ENCODE data around the gene RMRP. TPM values are rescaled to one million over a fixed set of nuclear protein-coding genes. Genes with fewer than 3 reads are reported as not detected.
"Not testable (repeated sequence)": the region's sequence is repeated elsewhere in the genome, so short reads cannot be mapped to it uniquely, and the experiment has no call there.

The RMRP gene
- total and polyA plus RNA-seq, 2 donors from 2014 or later = 36,256 TPM; not detected in 1

DNA sequence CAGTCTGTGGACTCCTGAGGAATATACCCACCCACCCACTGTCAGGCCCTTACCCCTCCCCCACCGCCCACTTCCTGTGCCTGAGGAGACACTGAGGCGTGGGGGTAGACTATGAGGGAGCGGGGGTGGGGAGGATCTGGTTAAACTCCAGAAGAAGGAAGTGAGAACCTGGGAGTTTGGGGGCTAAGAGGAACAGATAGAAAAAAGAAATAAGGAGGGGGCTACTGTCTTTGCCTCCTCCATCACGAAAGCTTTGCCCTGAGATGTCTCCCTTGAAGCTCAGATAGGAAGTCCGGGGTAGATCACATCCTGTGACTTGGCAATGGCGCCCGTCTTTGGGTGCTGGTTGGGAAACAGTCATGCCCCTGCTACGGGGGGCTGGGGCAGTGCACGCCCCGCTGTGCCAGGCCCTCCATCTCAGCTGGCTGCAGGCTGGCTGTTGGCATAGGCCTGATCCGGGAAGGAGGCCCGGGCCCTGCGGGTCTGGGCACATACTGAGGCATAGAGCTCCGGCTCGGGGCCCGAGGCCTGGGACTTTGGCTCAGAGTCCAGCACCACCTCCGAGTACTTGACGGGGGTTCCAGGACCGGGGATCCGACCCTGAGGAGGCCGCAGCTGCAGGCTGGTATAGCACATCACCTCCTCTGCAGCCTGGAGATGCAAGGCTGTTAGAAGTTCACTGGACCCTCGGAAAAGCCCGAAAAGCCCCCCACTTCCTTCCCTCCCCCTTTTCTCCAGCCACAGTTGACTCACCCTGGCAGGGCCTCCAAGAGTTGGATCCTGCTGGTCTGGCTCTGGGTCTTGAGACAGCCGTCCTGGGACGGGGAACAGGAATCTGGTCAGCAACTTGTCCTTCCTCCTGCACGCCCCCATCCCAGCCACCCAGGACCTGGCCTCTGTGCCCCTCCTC, 8.1 kb downstream of the RMRP start:
- TF ChIP-seq, protein P1, sequence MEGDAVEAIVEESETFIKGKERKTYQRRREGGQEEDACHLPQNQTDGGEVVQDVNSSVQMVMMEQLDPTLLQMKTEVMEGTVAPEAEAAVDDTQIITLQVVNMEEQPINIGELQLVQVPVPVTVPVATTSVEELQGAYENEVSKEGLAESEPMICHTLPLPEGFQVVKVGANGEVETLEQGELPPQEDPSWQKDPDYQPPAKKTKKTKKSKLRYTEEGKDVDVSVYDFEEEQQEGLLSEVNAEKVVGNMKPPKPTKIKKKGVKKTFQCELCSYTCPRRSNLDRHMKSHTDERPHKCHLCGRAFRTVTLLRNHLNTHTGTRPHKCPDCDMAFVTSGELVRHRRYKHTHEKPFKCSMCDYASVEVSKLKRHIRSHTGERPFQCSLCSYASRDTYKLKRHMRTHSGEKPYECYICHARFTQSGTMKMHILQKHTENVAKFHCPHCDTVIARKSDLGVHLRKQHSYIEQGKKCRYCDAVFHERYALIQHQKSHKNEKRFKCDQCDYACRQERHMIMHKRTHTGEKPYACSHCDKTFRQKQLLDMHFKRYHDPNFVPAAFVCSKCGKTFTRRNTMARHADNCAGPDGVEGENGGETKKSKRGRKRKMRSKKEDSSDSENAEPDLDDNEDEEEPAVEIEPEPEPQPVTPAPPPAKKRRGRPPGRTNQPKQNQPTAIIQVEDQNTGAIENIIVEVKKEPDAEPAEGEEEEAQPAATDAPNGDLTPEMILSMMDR (IDR thresholded peaks at IDR 0.05; ENCODE audit: borderline replicate concordance, extremely low read depth, insufficient read depth) = no peak
- H3K4me1 ChIP-seq (ENCODE audit: control insufficient read depth in 2 of 3, insufficient read depth in 2 of 3, low read depth in 1 of 3, low read length in 3 of 3) = peaks cover 0 to 3% (median 0%) of the 10 kb centered on the region in 3 donors
- H3K9me3 ChIP-seq (ENCODE audit: control insufficient read depth in 2 of 3, insufficient read depth in 1 of 3, low read length in 3 of 3) = no peaks in the 10 kb centered on the region
- no peak overlapping the region for H3K4me3 ChIP-seq (ENCODE audit: low read length in 3 of 3)
- no peaks in the 10 kb centered on the region for H3K27me3 ChIP-seq (ENCODE audit: control insufficient read depth, insufficient read depth, low read length)
- H3K36me3 ChIP-seq (ENCODE audit: control insufficient read depth in 2 of 3, insufficient read depth in 3 of 3, low read length in 3 of 3) = no peaks in the 10 kb centered on the region
- FAIRE-seq = no peak
- no peak overlapping the region for H3K9ac ChIP-seq (ENCODE audit: low read length in 3 of 3)
- intact Hi-C loops (cut with DNase I) = no loop called here
- no peak overlapping the region for H3K27ac ChIP-seq (ENCODE audit: low read depth in 2 of 2, low read length in 2 of 2)
- DNase-seq = peak in 1 of 5 donors; percentile 80

- peaks cover 0 to 3% (median 0%) of the 10 kb centered on the region in 3 donors for H3K4me1 ChIP-seq (ENCODE audit: control insufficient read depth in 2 of 3, insufficient read depth in 2 of 3, low read depth in 1 of 3, low read length in 3 of 3)
- intact Hi-C loops (cut with DNase I) = no loop called here
- H3K27me3 ChIP-seq (ENCODE audit: control insufficient read depth, insufficient read depth, low read length) = no peaks in the 10 kb centered on the region
- TF ChIP-seq, protein P1 (IDR thresholded peaks at IDR 0.05; ENCODE audit: borderline replicate concordance, extremely low read depth, insufficient read depth) = peak; percentile 98
- H3K36me3 ChIP-seq (ENCODE audit: control insufficient read depth in 2 of 3, insufficient read depth in 3 of 3, low read length in 3 of 3) = no peaks in the 10 kb centered on the region
- H3K9ac ChIP-seq (ENCODE audit: low read length in 3 of 3) = peak overlapping the region; percentile 47 to 83 (median 68)
- peak overlapping the region; percentile 74 to 97 (median 84) for H3K4me3 ChIP-seq (ENCODE audit: low read length in 3 of 3)
- DNase-seq (peak; percentile 95 to 98 (median 97)), FAIRE-seq (no peak)
- H3K27ac ChIP-seq (ENCODE audit: low read depth in 2 of 2, low read length in 2 of 2) = peak overlapping the region; percentile 88
- H3K9me3 ChIP-seq (ENCODE audit: control insufficient read depth in 2 of 3, insufficient read depth in 1 of 3, low read length in 3 of 3) = no peaks in the 10 kb centered on the region
These were observed 11.1 kb downstream of the RMRP start for GRCh38 chr9:35646533-35647265.

- H3K27me3 ChIP-seq (ENCODE audit: control insufficient read depth, insufficient read depth, low read length) = no peaks in the 10 kb centered on the region
- DNase-seq = peak in 4 of 5 donors; percentile 71 to 89 (median 86)
- FAIRE-seq = no peak
- intact Hi-C loops (cut with DNase I) = no loop called here
- TF ChIP-seq, protein P1 (IDR thresholded peaks at IDR 0.05; ENCODE audit: borderline replicate concordance, extremely low read depth, insufficient read depth) = no peak
- H3K9me3 ChIP-seq (ENCODE audit: control insufficient read depth in 2 of 3, insufficient read depth in 1 of 3, low read length in 3 of 3) = no peaks in the 10 kb centered on the region
- H3K4me1 ChIP-seq (ENCODE audit: control insufficient read depth in 2 of 3, insufficient read depth in 2 of 3, low read depth in 1 of 3, low read length in 3 of 3) = peaks cover 0 to 3% (median 0%) of the 10 kb centered on the region in 3 donors
- H3K36me3 ChIP-seq (ENCODE audit: control insufficient read depth in 2 of 3, insufficient read depth in 3 of 3, low read length in 3 of 3) = no peaks in the 10 kb centered on the region
- H3K9ac ChIP-seq (ENCODE audit: low read length in 3 of 3) = peak overlapping the region; percentile 38 to 83 (median 68)
- peak overlapping the region; percentile 88 for H3K27ac ChIP-seq (ENCODE audit: low read depth in 2 of 2, low read length in 2 of 2)
- peak overlapping the region; percentile 74 to 97 (median 84) for H3K4me3 ChIP-seq (ENCODE audit: low read length in 3 of 3)
These were observed 11.7 kb downstream of the RMRP start for GRCh38 chr9:35646153-35646532.

GRCh38 chr9:35645736-35646135, 12.1 kb downstream of the RMRP start:
- Histone ChIP-seq H3K4me3 (ENCODE audit: low read length in 3 of 3) (peak overlapping the region; percentile 74 to 97 (median 84)), H3K27ac (ENCODE audit: low read depth in 2 of 2, low read length in 2 of 2) (peak overlapping the region; percentile 88), H3K9ac (ENCODE audit: low read length in 3 of 3) (peak overlapping the region; percentile 38 to 83 (median 68))
- H3K27me3 ChIP-seq (ENCODE audit: control insufficient read depth, insufficient read depth, low read length); H3K4me1 ChIP-seq (ENCODE audit: control insufficient read depth in 2 of 3, insufficient read depth in 2 of 3, low read depth in 1 of 3, low read length in 3 of 3); H3K36me3 ChIP-seq (ENCODE audit: control insufficient read depth in 2 of 3, insufficient read depth in 3 of 3, low read length in 3 of 3); H3K9me3 ChIP-seq (ENCODE audit: control insufficient read depth in 2 of 3, insufficient read depth in 1 of 3, low read length in 3 of 3); FAIRE-seq; intact Hi-C loops (cut with DNase I); DNase-seq: not testable (repeated sequence)

All from kidney (tissue), 14 donors.